ENCODE results near the gene SLCO1A2.

Gene SLCO1A2

GRCh38 chr12:21324551-21324950, 10.2 kb downstream of the SLCO1A2 start:
- TF ChIP-seq CTCF (IDR thresholded peaks at IDR 0.05; ENCODE audit: low read depth, low read length): no peak
- no peak for DNase-seq (ENCODE audit: extremely low read depth, low read depth)

GRCh38 chr12:21323736-21324135, 11.0 kb downstream of the SLCO1A2 start:
- no peak for TF ChIP-seq CTCF (IDR thresholded peaks at IDR 0.05; ENCODE audit: low read depth, low read length)
- no peak for DNase-seq (ENCODE audit: extremely low read depth, low read depth)

- DNase-seq (ENCODE audit: extremely low read depth, low read depth): no peak
- no peak for TF ChIP-seq CTCF (IDR thresholded peaks at IDR 0.05; ENCODE audit: low read depth, low read length)
Measured at GRCh38 chr12:21308785-21309184, 25.9 kb downstream of the SLCO1A2 start.

GRCh38 chr12:21305661-21306060, 29.1 kb downstream of the SLCO1A2 start:
- DNase-seq (ENCODE audit: extremely low read depth, low read depth): no peak
- TF ChIP-seq CTCF (IDR thresholded peaks at IDR 0.05; ENCODE audit: low read depth, low read length): no peak

- no peak for DNase-seq (ENCODE audit: extremely low read depth, low read depth)
- TF ChIP-seq CTCF (IDR thresholded peaks at IDR 0.05; ENCODE audit: low read depth, low read length): no peak
Measured at GRCh38 chr12:21300632-21301031, 34.1 kb downstream of the SLCO1A2 start.

GRCh38 chr12:21296751-21297406, 37.8 kb downstream of the SLCO1A2 start:
- peak; percentile 63 for TF ChIP-seq CTCF (IDR thresholded peaks at IDR 0.05; ENCODE audit: low read depth, low read length)
- DNase-seq (ENCODE audit: extremely low read depth, low read depth): no peak

- no peak for TF ChIP-seq CTCF (IDR thresholded peaks at IDR 0.05; ENCODE audit: low read depth, low read length)
- no peak for DNase-seq (ENCODE audit: extremely low read depth, low read depth)
Measured at GRCh38 chr12:21296348-21296747, 38.4 kb downstream of the SLCO1A2 start.
